HCT116 (cell line): ENCODE results near the gene PPP1R3G.

ENCODE experiments used
- ATF3 ChIP-seq: IDR thresholded peaks from 2 replicates; pipeline ENCODE4 v1.6.1; 2012
- CEBPB ChIP-seq: IDR thresholded peaks from 2 replicates; pipeline ENCODE4 v1.6.1; 2012; ENCODE audit warnings: low read depth
- CTCF ChIP-seq, 3 experiments: fragments of 200-600 bp in 1 of 3; sonication (generic) in 1 of 3; IDR thresholded peaks in 2 of 3; conservative IDR thresholded peaks in 1 of 3; 2 replicates each; pipeline ENCODE4 v1.5.1; 2012 to 2017; ENCODE audit warnings: low read depth in 2 of 3, low read length in 2 of 3, antibody characterized with exemption in 1 of 3, borderline replicate concordance in 1 of 3, control low read depth in 1 of 3, mild to moderate bottlenecking in 1 of 3, mixed read lengths in 1 of 3, mixed run types in 1 of 3, moderate library complexity in 1 of 3; ENCODE audit not compliant: insufficient read depth in 1 of 3
- EZH2 ChIP-seq: fragments of 200-600 bp; sonication (generic); IDR thresholded peaks from 2 replicates; pipeline ENCODE4 v1.6.1; 2017; ENCODE audit warnings: antibody characterized with exemption, mixed run types
- FOSL1 ChIP-seq: IDR thresholded peaks from 2 replicates; pipeline ENCODE4 v1.6.1; 2012; ENCODE audit warnings: low read depth
- JUND ChIP-seq: IDR thresholded peaks from 2 replicates; pipeline ENCODE4 v1.6.1; 2012
- POLR2A ChIP-seq: IDR thresholded peaks from 2 replicates; pipeline ENCODE4 v1.7.0; 2011; ENCODE audit warnings: borderline replicate concordance; ENCODE audit not compliant: insufficient read depth, insufficient read length; ENCODE audit errors: extremely low read depth
- POLR2AphosphoS5 ChIP-seq: IDR thresholded peaks from 2 replicates; pipeline ENCODE4 v1.6.1; 2011; ENCODE audit warnings: mild to moderate bottlenecking, low read depth, low read length, moderate library complexity
- RAD21 ChIP-seq: IDR thresholded peaks from 2 replicates; pipeline ENCODE4 v1.6.1; 2012; ENCODE audit warnings: low read depth, mild to moderate bottlenecking
- SIN3A ChIP-seq: IDR thresholded peaks from 2 replicates; pipeline ENCODE4 v1.6.1; 2012; ENCODE audit warnings: low read depth

GRCh38 chr6:5036269-5036668, 48.9 kb upstream of the PPP1R3G start:
- TF ChIP-seq JUND (no peak), FOSL1 (no peak), POLR2AphosphoS5 (no peak), CTCF (IDR thresholded peaks at IDR 0.05 in 2 of 3, conservative IDR thresholded peaks at IDR 0.05 in 1 of 3; ENCODE audit: borderline replicate concordance in 1 of 3, insufficient read depth in 1 of 3, low read depth in 2 of 3, low read length in 2 of 3) (no peak), SIN3A (no peak), RAD21 (no peak), CEBPB (no peak), POLR2A (no peak), EZH2 (no peak), ATF3 (no peak)
